IMR-90 (cell line): ENCODE results near the gene EPAS1. TPM values are rescaled to one million over a fixed set of nuclear protein-coding genes. Genes with fewer than 3 reads are reported as not detected.

Source experiments
- ATAC-seq: fragments of 200-7000 bp; cut with Tn5 transposase; 2 replicates; pipeline ENCODE4 v1.9.1; 2020; ENCODE audit warnings: low read depth, mild to moderate bottlenecking, moderate library complexity
- BruUV-seq: library from RNA; stranded (reverse); fragments of 400-500 nt; replicated peaks from 2 replicates; lab custom pipeline; 2021; lab: Mats Ljungman, UMichigan
- CTCF ChIA-PET: fragments of 300-600 bp; formaldehyde crosslinking; extraction: SDS; loops from one replicate; lab custom pipeline; 2021; ENCODE audit warnings: antibody characterized with exemption; lab: Yijun Ruan, JAX
- POLR2A ChIA-PET: fragments of 300-600 bp; sonication (Branson Sonifier 250); formaldehyde crosslinking; loops from one replicate; lab custom pipeline; 2022; ENCODE audit warnings: antibody characterized with exemption; ENCODE audit not compliant: unreplicated experiment; lab: Charles Lee
- DNase-seq: peaks from one replicate; pipeline ENCODE4 v3.0.0; 2013
- H2AFZ ChIP-seq: replicated peaks from 2 replicates; pipeline ENCODE3; 2013; ENCODE audit warnings: low read length, mild to moderate bottlenecking; ENCODE audit not compliant: poor library complexity
- H2AK5ac ChIP-seq: 2 replicates; pipeline ENCODE4 v1.6.1; 2013; ENCODE audit warnings: low read depth, low read length, inconsistent platforms
- H2AK9ac ChIP-seq: replicated peaks from 2 replicates; pipeline ENCODE3; 2013; ENCODE audit warnings: mild to moderate bottlenecking, low read depth, low read length, moderate library complexity; ENCODE audit not compliant: poor library complexity
- H2BK120ac ChIP-seq: 2 replicates; pipeline ENCODE4 v1.6.1; 2013; ENCODE audit warnings: low read depth, low read length, inconsistent platforms
- H2BK15ac ChIP-seq: 3 replicates; pipeline ENCODE4 v1.6.1; 2013; ENCODE audit warnings: low read depth, low read length, inconsistent platforms
- H2BK20ac ChIP-seq: 2 replicates; pipeline ENCODE4 v1.6.1; 2013; ENCODE audit warnings: low read depth, mild to moderate bottlenecking, inconsistent platforms, low read length, moderate library complexity
- H2BK5ac ChIP-seq: 2 replicates; pipeline ENCODE4 v1.6.1; 2013; ENCODE audit warnings: mild to moderate bottlenecking, low read depth, low read length, inconsistent platforms; ENCODE audit not compliant: poor library complexity, severe bottlenecking
- H3K14ac ChIP-seq: replicated peaks from 2 replicates; pipeline ENCODE4 v1.6.1; 2013; ENCODE audit warnings: low read depth, low read length, inconsistent platforms
- H3K18ac ChIP-seq: 2 replicates; pipeline ENCODE4 v1.6.1; 2013; ENCODE audit warnings: low read depth, low read length, control low read depth
- H3K23ac ChIP-seq: 2 replicates; pipeline ENCODE4 v1.6.1; 2013; ENCODE audit warnings: low read depth, low read length, inconsistent platforms
- H3K27ac ChIP-seq: 2 replicates; pipeline ENCODE4 v1.5.1; 2013; ENCODE audit warnings: mild to moderate bottlenecking, control low read depth, low read length; ENCODE audit not compliant: insufficient read depth
- H3K27me3 ChIP-seq: 2 replicates; pipeline ENCODE4 v1.6.1; 2013; ENCODE audit warnings: low read length; ENCODE audit not compliant: control insufficient read depth, insufficient read depth
- H3K36me3 ChIP-seq: 2 replicates; pipeline ENCODE4 v1.6.1; 2013; ENCODE audit warnings: low read length, mixed read lengths; ENCODE audit not compliant: control insufficient read depth, insufficient read depth
- H3K4ac ChIP-seq: 2 replicates; pipeline ENCODE4 v1.6.1; 2013; ENCODE audit warnings: low read depth, low read length, inconsistent platforms
- H3K4me1 ChIP-seq: 2 replicates; pipeline ENCODE4 v1.6.1; 2013; ENCODE audit warnings: low read length, mixed read lengths; ENCODE audit not compliant: control insufficient read depth, insufficient read depth
- H3K4me2 ChIP-seq: 2 replicates; pipeline ENCODE4 v1.6.1; 2013; ENCODE audit warnings: low read depth, mild to moderate bottlenecking, control low read depth, low read length, moderate library complexity
- H3K4me3 ChIP-seq: 2 replicates; pipeline ENCODE4 v1.5.1; 2013; ENCODE audit warnings: low read depth, mild to moderate bottlenecking, control low read depth, low read length, moderate library complexity; ENCODE audit not compliant: insufficient read depth
- H3K56ac ChIP-seq: 2 replicates; pipeline ENCODE4 v1.6.1; 2013; ENCODE audit warnings: low read length, inconsistent platforms; ENCODE audit not compliant: insufficient read depth; ENCODE audit errors: extremely low read depth
- H3K79me1 ChIP-seq, 2 experiments: 2 replicates each; pipeline ENCODE4 v1.6.1; 2013; ENCODE audit warnings: low read length in 2 of 2, inconsistent platforms in 1 of 2, low read depth in 1 of 2
- H3K9ac ChIP-seq: 2 replicates; pipeline ENCODE4 v1.6.1; 2013; ENCODE audit warnings: low read depth, low read length, control low read depth
- H3K9me1 ChIP-seq: 2 replicates; pipeline ENCODE4 v1.6.1; 2013; ENCODE audit warnings: low read length, inconsistent platforms; ENCODE audit not compliant: insufficient read depth
- H3K9me3 ChIP-seq: 2 replicates; pipeline ENCODE4 v1.6.1; 2013; ENCODE audit warnings: low read length; ENCODE audit not compliant: control insufficient read depth, insufficient read depth
- H4K20me1 ChIP-seq: 2 replicates; pipeline ENCODE4 v1.6.1; 2013; ENCODE audit warnings: low read length, inconsistent platforms; ENCODE audit not compliant: insufficient read depth
- H4K5ac ChIP-seq: 2 replicates; pipeline ENCODE4 v1.6.1; 2013; ENCODE audit warnings: mild to moderate bottlenecking, low read depth, low read length, control low read depth
- H4K8ac ChIP-seq, 2 experiments: 2 replicates each; pipeline ENCODE4 v1.6.1; 2013; ENCODE audit warnings: low read depth in 2 of 2, low read length in 2 of 2, control low read depth in 1 of 2, inconsistent platforms in 1 of 2
- H4K91ac ChIP-seq: 2 replicates; pipeline ENCODE4 v1.6.1; 2013; ENCODE audit warnings: low read depth, low read length, inconsistent platforms; ENCODE audit not compliant: insufficient read depth
- BHLHE40 ChIP-seq: fragments of 150-350 bp; IDR thresholded peaks from 2 replicates; pipeline ENCODE4 v1.6.1; 2016; ENCODE audit warnings: mild to moderate bottlenecking, low read depth, low read length
- CEBPB ChIP-seq: IDR thresholded peaks from 2 replicates; pipeline ENCODE4 v1.6.1; 2012; ENCODE audit warnings: low read depth, low read length, improper control_type of control experiment
- CHD1 ChIP-seq: IDR thresholded peaks from 2 replicates; pipeline ENCODE4 v1.6.1; 2012; ENCODE audit warnings: low read depth, low read length, improper control_type of control experiment
- FOS ChIP-seq: fragments of 150-350 bp; IDR thresholded peaks from 2 replicates; pipeline ENCODE4 v1.6.1; 2016; ENCODE audit warnings: low read depth, low read length
- MAZ ChIP-seq: IDR thresholded peaks from 2 replicates; pipeline ENCODE4 v1.6.1; 2012; ENCODE audit warnings: low read depth, mild to moderate bottlenecking, low read length, improper control_type of control experiment, moderate library complexity, borderline replicate concordance
- NFE2L2 ChIP-seq: fragments of 150-350 bp; IDR thresholded peaks from 2 replicates; pipeline ENCODE4 v1.6.1; 2016; ENCODE audit warnings: low read depth, mild to moderate bottlenecking, low read length
- POLR2A ChIP-seq: IDR thresholded peaks from 2 replicates; pipeline ENCODE4 v1.6.1; 2012; ENCODE audit warnings: mild to moderate bottlenecking, low read depth, low read length
- SMC3 ChIP-seq: fragments of 150-350 bp; IDR thresholded peaks from 2 replicates; pipeline ENCODE4 v1.6.1; 2016; ENCODE audit warnings: low read depth, mild to moderate bottlenecking, antibody characterized with exemption, low read length, moderate library complexity
- WGBS, 2 experiments: methylation state at CpG; one replicate each; pipeline versions ENCODE4 v1.1.5 to v1.1.7; 2013; ENCODE audit warnings: missing lambda C conversion rate in 2 of 2; ENCODE audit not compliant: insufficient read length in 1 of 2; ENCODE audit errors: extremely low coverage in 2 of 2; 5-methylcytosine and 5-hydroxymethylcytosine counted together
- dilution Hi-C: fragments of 300-500 bp; cut with HindIII; formaldehyde crosslinking; loops from one replicate; pipeline ENCODE4 v1.14.3; 2018; ENCODE audit warnings: low sequenced_read_pairs; ENCODE audit not compliant: unreplicated experiment
- in situ Hi-C: fragments of 300-500 bp; cut with MboI; formaldehyde crosslinking; loops from 3 replicates; pipeline ENCODE4 v1.14.3; 2019; ENCODE audit warnings: low sequenced_read_pairs, inconsistent platforms, mixed read lengths
- intact Hi-C: fragments of 100-400 bp; cut with micrococcal nuclease; formaldehyde crosslinking; loops from 2 replicates; pipeline ENCODE4 v1.10.0; 2022
- polyA plus RNA-seq, 3 experiments: library from polyadenylated mRNA; depleted of rRNA; stranded (reverse); fragments of >200 nt; gene quantifications; 2 replicates each; pipeline ENCODE4 v1.2.3, GENCODE V29; 2012; ENCODE audit warnings: low replicate concordance in 1 of 3
- total RNA-seq: library from RNA; depleted of rRNA; stranded (reverse); fragments of >200 nt; gene quantifications from 2 replicates; pipeline ENCODE4 v1.2.3, GENCODE V29; 2012
- TF ChIP-seq, protein P1 (sequence below): conservative IDR thresholded peaks from 2 replicates; pipeline ENCODE4 v1.5.1; 2012; ENCODE audit warnings: mild to moderate bottlenecking, low read depth, low read length, improper control_type of control experiment
- TF ChIP-seq, protein P2 (sequence below): fragments of 150-350 bp; IDR thresholded peaks from 2 replicates; pipeline ENCODE4 v1.6.1; 2017; ENCODE audit warnings: mild to moderate bottlenecking, antibody characterized with exemption, low read length, low read depth
- TF ChIP-seq, protein P3 (sequence below): fragments of 150-350 bp; IDR thresholded peaks from 2 replicates; pipeline ENCODE4 v1.6.1; 2016; ENCODE audit warnings: low read depth, mild to moderate bottlenecking, low read length, moderate library complexity, borderline replicate concordance

EPAS1 gene
- total and polyA plus RNA-seq, 2 of the 4 experiments (the other 2 are of a cell fraction), result 40.7 to 120 TPM

DNA sequence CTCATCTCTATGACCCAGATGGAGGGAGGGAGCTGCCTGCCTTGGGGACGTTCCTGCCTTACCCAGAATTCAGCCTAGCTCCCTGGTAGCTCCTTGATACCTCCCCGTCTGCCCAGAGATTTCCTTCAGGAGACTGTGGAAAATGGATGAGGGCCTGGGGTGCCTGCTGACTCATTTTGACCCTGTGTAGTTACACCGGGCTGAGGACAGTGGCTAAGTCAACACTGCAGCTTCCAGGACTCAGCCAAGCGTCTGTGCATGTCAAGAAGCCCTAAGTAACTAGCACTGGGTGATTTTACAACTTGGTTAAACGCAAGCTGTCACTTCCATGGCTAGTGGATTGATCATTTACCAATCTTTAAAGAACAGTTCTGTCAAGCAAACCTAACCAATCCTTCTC is 23.3 kb upstream of the EPAS1 start:
- no peak overlapping the region for H3K56ac ChIP-seq
- no peak overlapping the region for H3K18ac ChIP-seq
- no peak overlapping the region for H3K9ac ChIP-seq
- 56% methylated on average over 2 of the region's 5 CpGs; no CpG with 5 or more reads in 1 of the 2 experiments for whole genome bisulfite sequencing, 2 experiments
- in situ Hi-C loops, result no loop called here
- H4K5ac ChIP-seq, result no peak overlapping the region
- TF ChIP-seq CHD1 (no peak), MAZ (no peak), NFE2L2 (no peak), CEBPB (no peak), BHLHE40 (no peak), FOS (no peak), POLR2A (no peak), SMC3 (no peak)
- TF ChIP-seq, protein P1, sequence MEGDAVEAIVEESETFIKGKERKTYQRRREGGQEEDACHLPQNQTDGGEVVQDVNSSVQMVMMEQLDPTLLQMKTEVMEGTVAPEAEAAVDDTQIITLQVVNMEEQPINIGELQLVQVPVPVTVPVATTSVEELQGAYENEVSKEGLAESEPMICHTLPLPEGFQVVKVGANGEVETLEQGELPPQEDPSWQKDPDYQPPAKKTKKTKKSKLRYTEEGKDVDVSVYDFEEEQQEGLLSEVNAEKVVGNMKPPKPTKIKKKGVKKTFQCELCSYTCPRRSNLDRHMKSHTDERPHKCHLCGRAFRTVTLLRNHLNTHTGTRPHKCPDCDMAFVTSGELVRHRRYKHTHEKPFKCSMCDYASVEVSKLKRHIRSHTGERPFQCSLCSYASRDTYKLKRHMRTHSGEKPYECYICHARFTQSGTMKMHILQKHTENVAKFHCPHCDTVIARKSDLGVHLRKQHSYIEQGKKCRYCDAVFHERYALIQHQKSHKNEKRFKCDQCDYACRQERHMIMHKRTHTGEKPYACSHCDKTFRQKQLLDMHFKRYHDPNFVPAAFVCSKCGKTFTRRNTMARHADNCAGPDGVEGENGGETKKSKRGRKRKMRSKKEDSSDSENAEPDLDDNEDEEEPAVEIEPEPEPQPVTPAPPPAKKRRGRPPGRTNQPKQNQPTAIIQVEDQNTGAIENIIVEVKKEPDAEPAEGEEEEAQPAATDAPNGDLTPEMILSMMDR, result no peak
- TF ChIP-seq, protein P2, sequence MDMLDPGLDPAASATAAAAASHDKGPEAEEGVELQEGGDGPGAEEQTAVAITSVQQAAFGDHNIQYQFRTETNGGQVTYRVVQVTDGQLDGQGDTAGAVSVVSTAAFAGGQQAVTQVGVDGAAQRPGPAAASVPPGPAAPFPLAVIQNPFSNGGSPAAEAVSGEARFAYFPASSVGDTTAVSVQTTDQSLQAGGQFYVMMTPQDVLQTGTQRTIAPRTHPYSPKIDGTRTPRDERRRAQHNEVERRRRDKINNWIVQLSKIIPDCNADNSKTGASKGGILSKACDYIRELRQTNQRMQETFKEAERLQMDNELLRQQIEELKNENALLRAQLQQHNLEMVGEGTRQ, result no peak
- TF ChIP-seq, protein P3, sequence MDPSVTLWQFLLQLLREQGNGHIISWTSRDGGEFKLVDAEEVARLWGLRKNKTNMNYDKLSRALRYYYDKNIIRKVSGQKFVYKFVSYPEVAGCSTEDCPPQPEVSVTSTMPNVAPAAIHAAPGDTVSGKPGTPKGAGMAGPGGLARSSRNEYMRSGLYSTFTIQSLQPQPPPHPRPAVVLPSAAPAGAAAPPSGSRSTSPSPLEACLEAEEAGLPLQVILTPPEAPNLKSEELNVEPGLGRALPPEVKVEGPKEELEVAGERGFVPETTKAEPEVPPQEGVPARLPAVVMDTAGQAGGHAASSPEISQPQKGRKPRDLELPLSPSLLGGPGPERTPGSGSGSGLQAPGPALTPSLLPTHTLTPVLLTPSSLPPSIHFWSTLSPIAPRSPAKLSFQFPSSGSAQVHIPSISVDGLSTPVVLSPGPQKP, result no peak
- no peak overlapping the region for H3K4ac ChIP-seq
- H4K91ac ChIP-seq, result no peak overlapping the region
- H2AFZ ChIP-seq, result no peak overlapping the region
- H3K4me3 ChIP-seq, result no peak overlapping the region
- DNase-seq, result no peak
- no peak overlapping the region for H2AK5ac ChIP-seq
- H3K79me1 ChIP-seq, result no peaks in the 10 kb centered on the region
- intact Hi-C loops, result no loop called here
- H2BK120ac ChIP-seq, result no peak overlapping the region
- CTCF ChIA-PET, result no interaction called here
- no peak overlapping the region for H3K14ac ChIP-seq
- H3K9me3 ChIP-seq, result no peaks in the 10 kb centered on the region
- no TSS peak for BruUV-seq
- peaks cover 8% of the 10 kb centered on the region for H3K9me1 ChIP-seq
- H4K20me1 ChIP-seq, result no peaks in the 10 kb centered on the region
- no peak overlapping the region for H3K4me2 ChIP-seq
- H2BK5ac ChIP-seq, result no peak overlapping the region
- H3K36me3 ChIP-seq, result no peaks in the 10 kb centered on the region
- no peak overlapping the region for H4K8ac ChIP-seq
- H2AK9ac ChIP-seq, result no peak overlapping the region
- H3K4me1 ChIP-seq, result peaks cover 7% of the 10 kb centered on the region
- dilution Hi-C loops, result no loop called here
- no peak overlapping the region for H3K23ac ChIP-seq
- ATAC-seq, result no peak
- peaks cover 5% of the 10 kb centered on the region for H3K27me3 ChIP-seq
- H2BK20ac ChIP-seq, result no peak overlapping the region
- POLR2A ChIA-PET, result no interaction called here
- H3K27ac ChIP-seq, result no peak overlapping the region
- H2BK15ac ChIP-seq, result no peak overlapping the region
